ENCODE results near the gene TEX38. TPM values are rescaled to one million over a fixed set of nuclear protein-coding genes. Genes with fewer than 3 reads are reported as not detected.

The TEX38 gene
- total and polyA plus RNA-seq, 2 of the 13 experiments (the other 11 are each of a cell fraction or from before 2014, with no cell fraction given): 0.18 TPM; not detected in 1

DNA sequence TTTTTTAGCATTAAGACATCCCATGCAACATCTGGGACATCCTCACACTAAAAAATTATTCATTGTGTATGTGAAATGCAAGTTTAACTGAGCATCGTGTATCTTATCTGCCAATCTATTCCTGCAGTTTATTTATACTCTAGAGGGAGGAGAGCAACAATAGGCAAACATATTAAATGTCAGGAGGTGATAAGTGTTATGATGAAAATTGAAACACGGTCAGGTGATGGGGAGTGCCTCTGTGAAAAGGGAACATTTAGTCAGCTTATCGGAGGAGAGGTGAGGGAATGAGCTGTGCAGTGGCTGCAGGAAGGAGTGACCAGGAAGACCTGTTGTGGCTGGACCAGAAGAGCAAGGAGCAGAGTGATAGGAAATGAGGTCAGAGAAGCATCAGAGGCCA, 48.0 kb downstream of the TEX38 start:
- H3K36me3 ChIP-seq (replicated peaks in 1 of 2; ENCODE audit: control insufficient read depth in 1 of 2, insufficient read depth in 2 of 2, low read length in 2 of 2): peaks cover 3 to 15% of the 10 kb centered on the region in 2 experiments; a peak in 3 of 5 replicates
- in situ Hi-C loops (cut with HindIII; ENCODE audit: extremely low pct_ligation_motif_present, low pct_unique_long_range_greater_than_20kb): loop anchor here (5.0 kb wide), 1 partner anchor 102 kb away; the partner anchor contains the start of gene MOB3C
- peaks cover 29% of the 10 kb centered on the region for H3K4me1 ChIP-seq (ENCODE audit: insufficient read depth, low read length)
- intact Hi-C loops (cut with micrococcal nuclease; ENCODE audit: unreplicated experiment): loop anchor here (10.0 kb wide), 1 partner anchor 165 kb away; the partner anchor contains the start of gene KNCN
- no peak for FAIRE-seq
- H3K4me3 ChIP-seq (replicated peaks in 1 of 3; ENCODE audit: insufficient read depth in 1 of 3, low read depth in 2 of 3, low read length in 3 of 3): peak overlapping the region; percentile 29 to 97 (median 96); a peak in 4 of 6 replicates
- peak; percentile 11; the same call in 1 of the 3 replicates for ATAC-seq
- CTCF ChIA-PET (ENCODE audit: low intra/inter-chr PET ratio, low total read pairs): no interaction called here
- peak overlapping the region; percentile 55 for H2AFZ ChIP-seq (ENCODE audit: low read length)
- DNase-seq (ENCODE audit: low spot score): no peak
- no peaks in the 10 kb centered on the region; a peak in 1 of 5 replicates for H3K27me3 ChIP-seq (ENCODE audit: control insufficient read depth in 1 of 2, insufficient read depth in 2 of 2, low read length in 2 of 2)
- peak overlapping the region; percentile 67 for H3K4me2 ChIP-seq (ENCODE audit: low read depth, low read length)
- POLR2A ChIA-PET: interaction anchor here (1.0 to 1.5 kb wide), 2 partner anchors 9 to 15 kb away, joined by 3 to 6 read pairs; no protein-coding TSS in a partner anchor
- H3K9me3 ChIP-seq (ENCODE audit: low read length): no peaks in the 10 kb centered on the region
- H3K79me2 ChIP-seq (ENCODE audit: insufficient read depth, low read length): peaks cover 21% of the 10 kb centered on the region
- no TSS peak for BruUV-seq (replicated peaks)
- H4K20me1 ChIP-seq (ENCODE audit: insufficient read depth, low read length): no peaks in the 10 kb centered on the region
- H3K9ac ChIP-seq (ENCODE audit: insufficient read depth, low read depth, low read length): no peak overlapping the region; the same call in 1 of the 2 replicates
- 4% methylated on average over 3 of the region's 3 CpGs for WGBS (ENCODE audit: low lambda C conversion rate)
- no peak overlapping the region for H3K27ac ChIP-seq (ENCODE audit: extremely low read length, insufficient read depth, low read length)
- TF ChIP-seq, protein P1, sequence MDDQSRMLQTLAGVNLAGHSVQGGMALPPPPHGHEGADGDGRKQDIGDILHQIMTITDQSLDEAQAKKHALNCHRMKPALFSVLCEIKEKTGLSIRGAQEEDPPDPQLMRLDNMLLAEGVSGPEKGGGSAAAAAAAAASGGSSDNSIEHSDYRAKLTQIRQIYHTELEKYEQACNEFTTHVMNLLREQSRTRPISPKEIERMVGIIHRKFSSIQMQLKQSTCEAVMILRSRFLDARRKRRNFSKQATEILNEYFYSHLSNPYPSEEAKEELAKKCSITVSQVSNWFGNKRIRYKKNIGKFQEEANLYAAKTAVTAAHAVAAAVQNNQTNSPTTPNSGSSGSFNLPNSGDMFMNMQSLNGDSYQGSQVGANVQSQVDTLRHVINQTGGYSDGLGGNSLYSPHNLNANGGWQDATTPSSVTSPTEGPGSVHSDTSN (CRISPR knock-in tag; IDR thresholded peaks at IDR 0.05; ENCODE audit: borderline replicate concordance): no peak
- TF ChIP-seq, protein P2, sequence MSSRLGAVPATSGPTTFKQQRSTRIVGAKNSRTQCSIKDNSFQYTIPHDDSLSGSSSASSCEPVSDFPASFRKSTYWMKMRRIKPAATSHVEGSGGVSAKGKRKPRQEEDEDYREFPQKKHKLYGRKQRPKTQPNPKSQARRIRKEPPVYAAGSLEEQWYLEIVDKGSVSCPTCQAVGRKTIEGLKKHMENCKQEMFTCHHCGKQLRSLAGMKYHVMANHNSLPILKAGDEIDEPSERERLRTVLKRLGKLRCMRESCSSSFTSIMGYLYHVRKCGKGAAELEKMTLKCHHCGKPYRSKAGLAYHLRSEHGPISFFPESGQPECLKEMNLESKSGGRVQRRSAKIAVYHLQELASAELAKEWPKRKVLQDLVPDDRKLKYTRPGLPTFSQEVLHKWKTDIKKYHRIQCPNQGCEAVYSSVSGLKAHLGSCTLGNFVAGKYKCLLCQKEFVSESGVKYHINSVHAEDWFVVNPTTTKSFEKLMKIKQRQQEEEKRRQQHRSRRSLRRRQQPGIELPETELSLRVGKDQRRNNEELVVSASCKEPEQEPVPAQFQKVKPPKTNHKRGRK (CRISPR knock-in tag; IDR thresholded peaks at IDR 0.05): no peak
- no peak for TF ChIP-seq SRSF9 (IDR thresholded peaks at IDR 0.05; ENCODE audit: borderline replicate concordance, insufficient read depth, low read depth, low read length, poor library complexity, severe bottlenecking)
- TF ChIP-seq CEBPB (IDR thresholded peaks at IDR 0.05; ENCODE audit: borderline replicate concordance, low read depth, low read length): no peak
- TF ChIP-seq NFYB (CRISPR knock-in tag; IDR thresholded peaks at IDR 0.05): no peak
- TF ChIP-seq WIZ (CRISPR knock-in tag; IDR thresholded peaks at IDR 0.05): no peak
- TF ChIP-seq ZSCAN22 (CRISPR knock-in tag; IDR thresholded peaks at IDR 0.05): no peak
- TF ChIP-seq, protein P3, sequence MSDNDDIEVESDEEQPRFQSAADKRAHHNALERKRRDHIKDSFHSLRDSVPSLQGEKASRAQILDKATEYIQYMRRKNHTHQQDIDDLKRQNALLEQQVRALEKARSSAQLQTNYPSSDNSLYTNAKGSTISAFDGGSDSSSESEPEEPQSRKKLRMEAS (IDR thresholded peaks at IDR 0.05): no peak
- no peak for TF ChIP-seq KLF16 (CRISPR knock-in tag; IDR thresholded peaks at IDR 0.05)
- no peak for TF ChIP-seq RARA (CRISPR knock-in tag; IDR thresholded peaks at IDR 0.05)
- no peak for TF ChIP-seq ZNF790 (CRISPR knock-in tag; IDR thresholded peaks at IDR 0.05; ENCODE audit: borderline replicate concordance)
- no peak for TF ChIP-seq ZSCAN20 (CRISPR knock-in tag; IDR thresholded peaks at IDR 0.05; ENCODE audit: borderline replicate concordance)
- no peak for TF ChIP-seq KAT7 (CRISPR knock-in tag; IDR thresholded peaks at IDR 0.05; ENCODE audit: borderline replicate concordance)
